ENCODE data around the gene GPR179.
"Not testable (repeated sequence)": the region's sequence is repeated elsewhere in the genome, so short reads cannot be mapped to it uniquely, and the experiment has no call there.

The GPR179 gene

GRCh38 chr17:38322897-38323296, 20.9 kb downstream of the GPR179 start:
- no peak for DNase-seq

DNA sequence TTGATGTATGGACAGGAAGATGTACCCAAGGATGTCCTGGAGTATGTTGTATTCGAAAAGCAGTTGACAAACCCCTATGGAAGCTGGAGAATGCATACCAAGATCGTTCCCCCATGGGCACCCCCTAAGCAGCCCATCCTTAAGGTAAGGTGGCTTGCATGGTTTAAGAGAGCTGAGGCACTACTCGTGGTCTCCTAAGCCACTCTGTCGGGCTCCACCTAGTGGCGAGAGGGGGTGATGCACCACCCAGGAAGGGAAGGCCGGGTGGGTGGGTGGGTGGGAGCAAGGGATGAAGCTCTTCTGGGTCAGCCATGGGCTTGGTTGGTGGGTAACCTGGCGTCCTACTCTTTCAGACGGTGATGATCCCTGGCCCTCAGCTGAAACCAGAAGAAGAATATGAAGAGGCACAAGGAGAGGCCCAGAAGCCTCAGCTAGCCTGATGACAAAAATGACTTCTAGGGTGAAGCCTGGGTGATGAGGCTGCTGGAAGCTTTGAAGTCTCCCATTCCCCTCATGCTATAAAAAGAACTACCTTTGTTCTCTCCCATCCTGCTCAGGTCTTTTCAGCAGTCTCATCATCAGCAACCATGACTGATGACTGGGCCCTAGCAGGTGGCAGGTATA, 21.5 kb downstream of the GPR179 start:
- no peak for DNase-seq

- no peak for DNase-seq
These were observed 23.3 kb downstream of the GPR179 start for GRCh38 chr17:38320482-38320881.

DNA sequence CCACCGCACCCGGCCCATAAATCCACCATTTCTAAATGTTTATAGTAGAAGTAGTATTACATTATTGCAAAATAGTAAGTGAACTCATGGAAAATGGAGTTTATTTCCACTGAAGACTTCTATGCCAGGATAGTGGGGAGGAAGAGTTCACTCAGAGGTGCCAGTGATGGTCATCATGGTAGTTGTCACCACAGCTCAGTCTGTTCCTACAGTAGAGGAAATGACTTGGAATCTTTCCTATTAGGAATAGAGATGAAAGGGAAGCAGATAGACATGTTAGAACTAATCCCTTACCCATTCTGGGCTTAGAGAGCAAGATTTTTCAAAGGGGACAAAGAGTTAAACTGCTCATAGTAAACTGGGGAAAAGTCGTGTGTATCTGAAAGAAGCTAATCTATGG, 26.7 kb downstream of the GPR179 start:
- no peak for DNase-seq

GRCh38 chr17:38315497-38315896, 28.3 kb downstream of the GPR179 start:
- no peak for DNase-seq

DNA sequence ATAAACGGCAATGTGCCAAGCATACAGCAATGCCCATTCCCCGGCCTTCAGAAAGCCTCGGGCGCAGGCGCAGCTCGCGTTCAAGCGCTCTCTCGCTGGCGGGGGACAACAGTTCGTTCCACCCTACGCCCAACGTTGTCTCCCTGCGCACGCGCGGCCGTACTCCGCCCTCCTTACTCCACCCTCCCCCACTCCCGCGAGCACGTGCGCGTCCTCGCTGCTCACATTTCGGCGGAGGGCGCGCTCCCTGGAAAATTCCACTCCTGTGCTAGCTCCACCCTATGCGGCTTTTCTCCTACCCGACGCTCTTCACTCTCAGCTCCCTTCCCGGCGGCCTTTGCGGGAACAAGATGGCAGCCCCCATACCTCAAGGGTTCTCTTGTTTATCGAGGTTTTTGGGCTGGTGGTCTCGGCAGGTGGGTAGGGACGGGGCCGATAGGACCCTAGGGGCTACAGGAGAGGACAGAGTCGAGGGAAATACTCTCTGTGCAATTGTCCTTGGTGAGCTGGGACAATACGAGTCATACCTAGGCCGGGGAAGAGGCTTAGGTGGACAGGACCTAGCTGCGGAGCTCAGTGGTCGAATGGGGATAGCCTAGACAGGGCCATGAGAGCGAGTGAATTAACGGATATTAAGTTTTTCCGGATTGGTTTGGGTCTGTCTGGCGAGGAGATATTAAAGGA, 46.8 kb downstream of the GPR179 start, which contains the start of gene MRPL45:
Gene MRPL45, plus strand, starts transcription at position 335 of the 684 bp plus-strand sequence. Its CDS starts 16 bp downstream, at position 351.
- peak; percentile 81 to 89 for DNase-seq

DNA sequence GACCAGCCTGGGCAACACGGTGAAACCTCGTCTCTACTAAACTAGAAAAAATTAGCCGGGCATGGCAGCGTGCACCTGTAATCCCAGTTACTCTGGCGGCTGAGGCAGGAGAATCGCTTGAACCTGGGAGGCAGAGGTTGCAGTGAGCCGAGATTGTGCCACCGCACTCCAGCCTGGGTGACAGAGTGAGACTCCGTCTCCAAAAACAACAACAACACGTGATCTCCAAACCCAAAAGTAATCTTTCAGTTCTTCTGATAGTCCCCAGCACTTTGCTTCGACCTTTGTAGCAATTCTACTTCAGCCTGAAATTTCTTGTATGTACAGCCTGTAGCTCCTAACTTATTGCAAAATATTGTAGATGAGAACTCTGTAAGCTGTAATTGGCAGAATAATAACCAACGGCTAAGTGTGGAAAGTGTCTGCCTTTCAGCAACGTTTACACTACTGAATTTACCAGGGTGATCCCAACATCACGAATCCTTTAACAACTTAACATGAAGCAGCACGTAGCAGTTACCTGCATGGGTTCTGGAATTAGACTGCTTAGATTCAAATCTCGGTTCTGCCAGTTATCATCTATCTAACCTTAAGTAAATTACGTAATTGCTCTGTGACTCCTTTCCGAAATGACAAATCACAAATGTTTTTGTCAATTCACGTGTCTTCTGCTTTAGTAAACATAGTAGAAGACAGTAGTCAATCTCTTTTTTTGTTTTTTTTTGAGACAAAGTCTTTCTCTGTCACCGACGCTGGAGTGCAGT, 48.0 kb downstream of the GPR179 start:
- not testable (repeated sequence) for DNase-seq

GRCh38 chr17:38289760-38290159, 54.0 kb downstream of the GPR179 start:
- DNase-seq = not testable (repeated sequence)

DNA sequence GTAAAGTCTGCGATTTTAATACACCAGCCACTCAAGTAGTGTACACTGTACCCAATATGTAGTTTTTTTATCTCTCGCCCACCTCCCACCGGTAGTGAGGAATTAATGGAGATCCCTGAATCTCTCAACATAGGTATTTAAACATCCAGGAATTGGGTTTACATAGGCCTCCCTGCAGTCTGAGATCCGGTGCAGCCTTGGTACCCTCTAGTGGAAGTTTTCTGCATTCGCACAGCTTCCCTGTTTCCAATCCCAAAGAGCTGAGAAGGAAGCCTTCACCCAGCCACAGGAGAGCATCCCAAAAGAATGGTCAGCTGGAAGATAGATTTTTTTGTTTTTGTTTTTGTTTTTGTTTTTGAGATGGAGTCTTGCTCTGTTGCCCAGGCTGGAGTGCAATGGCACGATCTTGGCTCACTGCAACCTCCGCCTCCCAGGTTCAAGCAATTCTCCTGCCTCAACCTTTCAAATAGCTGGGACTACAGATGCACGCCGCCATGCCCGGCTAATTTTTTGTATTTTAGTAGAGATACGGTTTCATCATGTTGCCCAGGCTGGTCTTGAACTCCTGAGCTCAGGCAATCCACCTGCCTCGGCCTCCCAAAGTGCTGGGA, 55.4 kb downstream of the GPR179 start:
- not testable (repeated sequence) for DNase-seq

DNA sequence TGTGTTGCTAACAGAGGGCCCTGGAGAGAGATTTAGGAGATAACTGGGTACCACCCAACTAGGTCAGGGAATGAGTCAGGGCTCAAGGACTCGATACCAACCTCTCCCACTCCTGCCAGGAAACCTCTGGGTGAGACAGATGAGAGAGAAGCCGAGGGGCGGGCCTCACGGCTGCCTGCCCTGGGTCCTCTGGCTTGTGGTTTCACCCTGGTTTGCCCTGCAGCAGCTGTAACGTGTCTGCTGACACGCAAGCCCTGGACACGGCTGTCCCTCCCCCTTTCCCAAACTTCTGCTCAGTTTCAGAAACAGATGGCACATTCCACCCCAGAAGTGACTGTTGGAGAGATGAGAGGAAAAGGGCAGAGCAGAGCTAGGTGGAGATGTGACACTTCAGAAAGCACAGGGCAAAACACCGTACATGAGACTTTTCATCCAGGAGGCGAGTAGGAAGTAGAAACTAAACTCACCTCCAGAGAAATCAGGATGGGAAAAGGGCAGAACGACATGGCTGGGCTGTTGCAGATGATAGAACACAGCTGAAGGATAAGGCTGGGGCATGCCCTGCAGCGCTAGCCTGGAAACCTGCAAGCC, 57.2 kb downstream of the GPR179 start:
- DNase-seq = not testable (repeated sequence)

- DNase-seq = not testable (repeated sequence)
These were observed 57.8 kb downstream of the GPR179 start for GRCh38 chr17:38285994-38286393.
